GM21515 (cell line): ENCODE results near the gene ALDOA.
"Not testable (repeated sequence)": the region's sequence is repeated elsewhere in the genome, so short reads cannot be mapped to it uniquely, and the experiment has no call there.

Source experiments
- ATAC-seq: cut with Tn5 transposase; IDR thresholded peaks from one replicate; pipeline ENCODE4 v1.9.1; 2021; ENCODE audit not compliant: unreplicated experiment

Gene ALDOA

DNA sequence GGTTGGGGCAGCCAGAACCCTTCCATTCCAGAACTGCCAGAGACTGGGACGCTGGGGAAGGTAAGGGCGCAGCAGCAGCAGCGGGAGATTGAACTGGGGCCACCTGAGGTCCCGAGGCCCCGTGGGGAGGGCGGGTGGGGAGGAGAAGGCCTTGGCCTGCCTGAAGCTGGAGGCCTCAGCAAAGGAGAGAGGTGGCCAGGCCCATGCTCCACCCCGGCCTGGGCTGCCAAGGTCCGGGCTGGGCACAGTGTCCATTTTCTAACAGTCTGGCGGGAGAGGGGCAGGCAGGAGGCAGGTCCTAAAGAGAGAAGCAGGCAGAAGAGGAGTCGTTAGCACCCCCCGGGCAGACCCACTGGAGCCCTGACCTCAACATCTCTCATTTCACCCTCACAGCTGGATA is 48.9 kb downstream of the ALDOA start:
- ATAC-seq: no peak

DNA sequence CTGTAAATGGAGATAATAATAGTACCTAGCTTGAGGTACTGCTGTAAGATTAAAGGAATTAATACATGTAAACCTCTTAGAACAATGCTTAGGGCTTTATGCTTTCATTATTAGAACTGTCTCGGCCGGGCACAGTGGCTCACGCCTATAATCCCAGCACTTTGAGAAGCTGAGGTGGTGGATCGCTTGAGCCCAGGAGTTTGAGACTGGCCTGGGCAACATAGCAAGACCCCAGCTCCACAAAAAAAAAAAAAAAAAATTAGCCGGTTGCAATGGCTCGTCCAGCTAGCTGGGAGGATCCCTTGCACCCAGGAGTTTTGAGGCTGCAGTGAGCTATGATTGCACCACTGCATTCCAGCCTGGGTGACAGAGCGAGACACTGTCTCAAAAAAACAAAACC is 49.3 kb downstream of the ALDOA start:
- not testable (repeated sequence) for ATAC-seq

DNA sequence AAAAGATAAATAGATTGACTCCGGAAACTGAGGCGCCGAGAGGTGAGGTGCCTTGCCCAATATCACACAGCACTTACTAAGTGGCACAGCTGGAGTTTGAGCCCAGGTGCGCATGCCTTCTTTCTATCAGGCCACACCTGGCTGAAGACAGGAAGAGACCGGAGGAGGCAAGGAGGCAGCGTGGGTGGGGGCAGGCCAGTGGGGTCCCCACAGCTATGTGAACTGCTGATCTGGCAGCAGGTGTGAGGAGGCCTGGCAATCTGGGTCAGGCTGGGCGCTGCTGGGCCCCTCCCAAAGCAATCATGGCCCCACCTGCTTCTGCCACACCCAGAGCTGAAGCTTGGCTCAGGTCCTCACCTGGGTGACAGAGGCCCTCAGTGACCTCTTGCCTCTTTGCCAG is 49.7 kb downstream of the ALDOA start:
- no peak for ATAC-seq

DNA sequence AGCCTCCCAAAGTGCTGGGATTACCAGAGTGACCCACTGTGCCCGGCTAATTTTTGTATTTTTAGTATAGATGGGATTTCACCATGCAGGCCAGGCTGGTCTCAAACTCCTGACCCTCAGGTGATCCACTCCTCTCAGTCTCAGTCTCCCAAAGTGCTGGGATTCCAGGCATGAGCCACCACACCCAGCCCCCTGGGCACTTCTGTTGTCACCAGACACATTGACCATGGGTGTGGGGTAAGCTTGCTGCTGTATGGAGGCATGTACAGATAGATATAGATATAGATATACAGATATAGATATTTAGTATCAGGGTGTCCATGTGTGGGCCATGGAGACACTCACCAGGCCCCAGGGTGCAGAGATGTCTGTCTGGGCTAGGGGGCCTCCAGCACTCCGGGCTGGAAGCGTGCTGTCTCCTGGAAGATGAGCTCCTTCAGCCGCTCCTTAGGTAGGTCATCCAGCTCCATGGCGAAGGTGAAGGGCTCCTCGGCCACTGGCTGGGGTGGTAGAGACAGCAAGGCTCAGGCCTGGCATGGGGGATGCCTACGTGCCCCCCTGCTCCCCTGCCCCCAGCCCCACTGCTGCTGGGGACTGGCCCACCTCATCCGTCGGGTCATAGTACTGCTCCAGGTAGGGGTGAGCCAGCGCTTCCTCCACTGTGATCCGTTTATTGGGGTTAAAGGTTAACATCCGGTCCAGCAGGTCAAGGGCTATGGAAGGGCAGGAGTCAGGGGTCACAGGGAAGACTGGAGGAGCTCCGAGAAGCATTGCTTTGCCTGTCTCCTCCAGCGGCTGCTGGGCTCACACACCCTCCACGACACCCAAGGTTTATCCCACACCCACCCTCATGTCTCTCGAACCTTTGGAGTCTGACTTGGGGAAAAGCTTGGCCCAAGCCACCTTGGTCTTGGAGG is 51.0 kb downstream of the ALDOA start:
- no peak for ATAC-seq

DNA sequence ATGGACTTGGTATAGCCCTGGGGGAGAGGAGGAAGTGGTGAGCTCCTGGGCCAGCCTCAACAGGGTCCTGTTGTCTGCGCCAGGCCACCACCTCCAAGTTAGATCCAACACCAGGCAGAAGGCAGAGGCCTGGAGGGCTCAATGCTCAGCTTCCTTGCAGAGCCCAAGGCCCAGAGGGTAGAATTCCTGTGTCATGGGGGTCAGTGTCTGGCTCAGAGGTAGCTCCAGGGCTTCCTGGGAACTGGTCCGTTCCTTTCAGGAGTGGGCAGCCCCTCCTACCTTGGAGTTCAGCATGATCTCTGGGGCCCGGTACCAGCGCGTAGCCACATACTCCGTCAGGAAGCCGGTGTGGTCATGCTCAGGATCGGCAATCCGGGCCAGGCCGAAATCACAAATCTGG is 52.2 kb downstream of the ALDOA start:
- no peak for ATAC-seq

DNA sequence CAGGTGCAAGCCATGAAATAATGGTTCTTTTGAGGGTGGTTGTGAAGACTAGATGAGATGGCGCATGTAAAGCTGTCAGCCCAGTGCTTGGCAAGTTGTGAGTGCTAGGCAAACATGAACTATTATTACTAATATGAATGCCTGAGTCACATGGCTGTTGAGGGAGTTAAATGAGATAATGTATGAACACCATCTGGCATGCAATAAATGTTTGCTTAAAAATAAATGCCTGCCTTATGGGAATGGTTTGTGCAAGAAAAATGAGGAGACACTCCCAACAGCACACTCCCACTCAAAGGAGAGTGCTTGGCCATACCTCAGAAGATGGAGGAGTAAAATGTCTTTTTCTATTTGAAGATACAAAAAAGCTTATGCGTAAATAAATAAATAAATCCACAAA is 53.9 kb downstream of the ALDOA start:
- no peak for ATAC-seq
